H1 (cell line): Measurements from ENCODE around the gene XAF1. TPM values are rescaled to one million over a fixed set of nuclear protein-coding genes. Genes with fewer than 3 reads are reported as not detected.

Experiments
- polyA plus RNA-seq, 7 experiments: library from polyadenylated mRNA; depleted of rRNA in 3 of 7; stranded (reverse) in 5 of 7; unstranded in 2 of 7; fragments of >200 nt in 5 of 7; fragments of 200-250 nt in 2 of 7; gene quantifications; 1 replicate in 5 of 7; 2 replicates in 1 of 7; 4 replicates in 1 of 7; pipeline versions ENCODE4 v1.2.1 to v1.2.3, GENCODE V29; 2011 to 2013; ENCODE audit warnings: missing spikeins in 2 of 7, mixed read lengths in 2 of 7
- small RNA-seq: library from polyadenylated mRNA; stranded (forward); fragments of <200 nt; extraction: miRNeasy Mini kit (QIAGEN cat#:217004); gene quantifications from one replicate; pipeline ENCODE3, GENCODE V24; 2013; ENCODE audit not compliant: insufficient read depth
- total RNA-seq: library from RNA; stranded (reverse); fragmentation: NEBNext Ultra II Directional; extraction: Animal tissue kit (Norgen Biotek cat#: 25700); gene quantifications from 2 replicates; pipeline ENCODE4 v1.2.1, GENCODE V29; 2021

Gene XAF1
- total and polyA plus RNA-seq, 2 of the 8 experiments (the other 6 are each of a cell fraction or from before 2014, with no cell fraction given) = not detected

Small RNA genes within 50 kb of the gene (small RNA-seq; reads per million reads assigned to genes)
- gene AC004706.2 = not detected

Other genes with a start within 250 kb of the XAF1 start
- gene PITPNM3, start 199.5 kb upstream of the XAF1 start, total RNA-seq = 1.7 and 2.1 TPM in 2 replicates
- gene PITPNM3, start 199.5 kb upstream of the XAF1 start, polyA plus RNA-seq (2011; rRNA removed) = 3.1 and 4.8 TPM in 2 replicates
- gene KIAA0753, start 115.3 kb upstream of the XAF1 start, total RNA-seq = 27.1 and 29.2 TPM in 2 replicates
- gene KIAA0753, start 115.3 kb upstream of the XAF1 start, polyA plus RNA-seq (2011; rRNA removed) = 4.2 and 5.0 TPM in 2 replicates
- 182 and 192 TPM in 2 replicates for gene TXNDC17, start 115.0 kb upstream of the XAF1 start, total RNA-seq
- gene TXNDC17, start 115.0 kb upstream of the XAF1 start, polyA plus RNA-seq (2011; rRNA removed) = 410 TPM in 2 replicates
- gene MED31, start 104.4 kb upstream of the XAF1 start, total RNA-seq = 11.0 and 12.3 TPM in 2 replicates
- 2.4 and 4.6 TPM in 2 replicates for gene MED31, start 104.4 kb upstream of the XAF1 start, polyA plus RNA-seq (2011; rRNA removed)
- gene C17orf100, start 104.3 kb upstream of the XAF1 start, total RNA-seq = 1.6 and 2.8 TPM in 2 replicates
- 2.1 and 2.6 TPM in 2 replicates for gene C17orf100, start 104.3 kb upstream of the XAF1 start, polyA plus RNA-seq (2011; rRNA removed)
- gene SLC13A5, start 42.7 kb upstream of the XAF1 start, total RNA-seq = 1.8 and 2.6 TPM in 2 replicates
- gene SLC13A5, start 42.7 kb upstream of the XAF1 start, polyA plus RNA-seq (2011; rRNA removed) = 2.1 and 3.5 TPM in 2 replicates
- 0.22 TPM in 1 of 2 replicates, not detected in the other for gene FBXO39, start 20.2 kb downstream of the XAF1 start, total RNA-seq
- gene FBXO39, start 20.2 kb downstream of the XAF1 start, polyA plus RNA-seq (2011; rRNA removed) = 0.12 and 0.17 TPM in 2 replicates
- not detected in 2 replicates for gene TEKT1, start 75.7 kb downstream of the XAF1 start, total RNA-seq
- not detected in 2 replicates for gene TEKT1, start 75.7 kb downstream of the XAF1 start, polyA plus RNA-seq (2011; rRNA removed)
- 1.4 and 2.0 TPM in 2 replicates for gene ALOX12, start 240.0 kb downstream of the XAF1 start, total RNA-seq
- gene ALOX12, start 240.0 kb downstream of the XAF1 start, polyA plus RNA-seq (2011; rRNA removed) = 1.3 and 1.4 TPM in 2 replicates